Panc1 (cell line): Measurements from ENCODE around the gene PTPRE. TPM values are rescaled to one million over a fixed set of nuclear protein-coding genes. Genes with fewer than 3 reads are reported as not detected.

ENCODE experiments used
- ATAC-seq: fragments of 200-7000 bp; cut with Tn5 transposase; 2 replicates; pipeline ENCODE4 v1.9.1; 2020; ENCODE audit warnings: mild to moderate bottlenecking, moderate library complexity
- BruUV-seq: library from RNA; stranded (reverse); fragments of 400-500 nt; replicated peaks from 2 replicates; lab custom pipeline; 2021; lab: Mats Ljungman, UMichigan
- CTCF ChIA-PET: fragments of 300-600 bp; sonication (Branson Sonifier 250); formaldehyde crosslinking; loops from one replicate; lab custom pipeline; 2022; ENCODE audit warnings: antibody characterized with exemption; lab: Charles Lee
- POLR2A ChIA-PET: fragments of 300-600 bp; sonication (Branson Sonifier 250); formaldehyde crosslinking; loops from one replicate; lab custom pipeline; 2022; ENCODE audit warnings: antibody characterized with exemption; lab: Charles Lee
- DNase-seq: peaks from one replicate; pipeline ENCODE4 v3.0.0-alpha.2; 2010; ENCODE audit warnings: low read depth, low spot score
- H3K27ac ChIP-seq: 2 replicates; pipeline ENCODE4 v1.5.1; 2011; ENCODE audit warnings: mild to moderate bottlenecking, low read length, inconsistent platforms
- H3K27me3 ChIP-seq: fragments of 200-500 bp; sonication (Bioruptor generic); 2 replicates; pipeline ENCODE4 v1.6.0; 2014; ENCODE audit warnings: low read length, inconsistent platforms; ENCODE audit not compliant: control insufficient read depth, insufficient read depth
- H3K36me3 ChIP-seq: fragments of 200-500 bp; sonication (Bioruptor generic); 2 replicates; pipeline ENCODE4 v1.5.1; 2014; ENCODE audit warnings: inconsistent platforms, mild to moderate bottlenecking, low read length, moderate library complexity; ENCODE audit not compliant: control insufficient read depth, insufficient read depth
- H3K4me1 ChIP-seq: 2 replicates; pipeline ENCODE4 v1.5.1; 2011; ENCODE audit warnings: inconsistent platforms, mild to moderate bottlenecking, low read length, moderate library complexity; ENCODE audit not compliant: control insufficient read depth, insufficient read depth
- H3K4me3 ChIP-seq, 2 experiments: 2 replicates each; pipeline ENCODE4 v1.5.1; 2011 to 2012; ENCODE audit warnings: low read depth in 2 of 2, low read length in 2 of 2, mild to moderate bottlenecking in 2 of 2, inconsistent platforms in 1 of 2, moderate library complexity in 1 of 2
- H3K9me3 ChIP-seq: fragments of 200-500 bp; sonication (Bioruptor generic); 2 replicates; pipeline ENCODE4 v1.5.1; 2014; ENCODE audit warnings: low read depth, mild to moderate bottlenecking, inconsistent platforms, low read length, moderate library complexity; ENCODE audit not compliant: control insufficient read depth, insufficient read depth
- POLR2AphosphoS5 ChIP-seq: IDR thresholded peaks from 2 replicates; pipeline ENCODE4 v1.6.1; 2012; ENCODE audit warnings: mild to moderate bottlenecking, low read depth, low read length, moderate library complexity
- SIN3A ChIP-seq: IDR thresholded peaks from 2 replicates; pipeline ENCODE4 v1.6.1; 2012; ENCODE audit warnings: low read depth, mild to moderate bottlenecking, low read length, moderate library complexity, borderline replicate concordance; ENCODE audit not compliant: insufficient read depth
- TCF7L2 ChIP-seq: IDR thresholded peaks from 2 replicates; pipeline ENCODE4 v1.6.1; 2011; ENCODE audit warnings: mild to moderate bottlenecking, low read depth, low read length, inconsistent platforms
- in situ Hi-C: cut with HindIII; loops from 2 replicates; pipeline ENCODE4 v1.10.0; 2016; ENCODE audit warnings: low sequenced_read_pairs, low pct_unique_long_range_greater_than_20kb
- intact Hi-C: fragments of 100-400 bp; cut with micrococcal nuclease; formaldehyde crosslinking; loops from one replicate; pipeline ENCODE4 v1.10.0; 2022; ENCODE audit not compliant: unreplicated experiment
- total RNA-seq: library from RNA; stranded (reverse); gene quantifications from one replicate; pipeline ENCODE4 v1.2.1, GENCODE V29; 2021; ENCODE audit not compliant: unreplicated experiment
- TF ChIP-seq, protein P1 (sequence below), 2 experiments: IDR thresholded peaks; 2 replicates each; pipeline ENCODE4 v1.6.1; 2011 to 2012; ENCODE audit warnings: low read depth in 2 of 2, control low read depth in 1 of 2, low read length in 1 of 2, mild to moderate bottlenecking in 1 of 2, moderate library complexity in 1 of 2; ENCODE audit not compliant: insufficient read depth in 1 of 2
- TF ChIP-seq, protein P2 (sequence below): fragments of 450-650 bp; IDR thresholded peaks from 2 replicates; pipeline ENCODE4 v1.5.1; 2017; ENCODE audit warnings: mild to moderate bottlenecking

Gene PTPRE
- total RNA-seq, 1 experiment from 2014 or later = 0.44 TPM

DNA sequence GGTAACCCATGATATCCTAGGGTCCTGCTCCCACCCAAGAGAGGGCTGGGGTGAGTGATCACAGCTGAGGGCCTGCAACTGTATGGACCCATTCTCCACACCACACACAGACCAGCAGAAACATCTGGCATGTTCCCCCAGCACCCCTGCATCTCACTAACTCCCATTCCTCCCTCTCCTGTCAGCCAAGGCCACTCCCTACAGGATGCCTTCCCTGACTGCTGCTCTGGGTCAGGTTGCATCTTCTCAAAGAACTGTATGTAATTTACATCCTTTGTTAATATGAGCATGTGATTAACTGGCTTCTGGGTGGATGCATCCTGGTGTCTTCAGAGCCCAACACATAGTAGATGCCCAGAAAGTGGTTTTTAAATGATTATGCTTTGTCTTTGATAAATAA, 56.2 kb downstream of the PTPRE start:
- peak; percentile 47; the same call in 1 of the 2 replicates for ATAC-seq
- in situ Hi-C loops (no loop called here), intact Hi-C loops (no loop called here)
- TF ChIP-seq, protein P1, sequence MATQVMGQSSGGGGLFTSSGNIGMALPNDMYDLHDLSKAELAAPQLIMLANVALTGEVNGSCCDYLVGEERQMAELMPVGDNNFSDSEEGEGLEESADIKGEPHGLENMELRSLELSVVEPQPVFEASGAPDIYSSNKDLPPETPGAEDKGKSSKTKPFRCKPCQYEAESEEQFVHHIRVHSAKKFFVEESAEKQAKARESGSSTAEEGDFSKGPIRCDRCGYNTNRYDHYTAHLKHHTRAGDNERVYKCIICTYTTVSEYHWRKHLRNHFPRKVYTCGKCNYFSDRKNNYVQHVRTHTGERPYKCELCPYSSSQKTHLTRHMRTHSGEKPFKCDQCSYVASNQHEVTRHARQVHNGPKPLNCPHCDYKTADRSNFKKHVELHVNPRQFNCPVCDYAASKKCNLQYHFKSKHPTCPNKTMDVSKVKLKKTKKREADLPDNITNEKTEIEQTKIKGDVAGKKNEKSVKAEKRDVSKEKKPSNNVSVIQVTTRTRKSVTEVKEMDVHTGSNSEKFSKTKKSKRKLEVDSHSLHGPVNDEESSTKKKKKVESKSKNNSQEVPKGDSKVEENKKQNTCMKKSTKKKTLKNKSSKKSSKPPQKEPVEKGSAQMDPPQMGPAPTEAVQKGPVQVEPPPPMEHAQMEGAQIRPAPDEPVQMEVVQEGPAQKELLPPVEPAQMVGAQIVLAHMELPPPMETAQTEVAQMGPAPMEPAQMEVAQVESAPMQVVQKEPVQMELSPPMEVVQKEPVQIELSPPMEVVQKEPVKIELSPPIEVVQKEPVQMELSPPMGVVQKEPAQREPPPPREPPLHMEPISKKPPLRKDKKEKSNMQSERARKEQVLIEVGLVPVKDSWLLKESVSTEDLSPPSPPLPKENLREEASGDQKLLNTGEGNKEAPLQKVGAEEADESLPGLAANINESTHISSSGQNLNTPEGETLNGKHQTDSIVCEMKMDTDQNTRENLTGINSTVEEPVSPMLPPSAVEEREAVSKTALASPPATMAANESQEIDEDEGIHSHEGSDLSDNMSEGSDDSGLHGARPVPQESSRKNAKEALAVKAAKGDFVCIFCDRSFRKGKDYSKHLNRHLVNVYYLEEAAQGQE (IDR thresholded peaks at IDR 0.05; ENCODE audit: insufficient read depth in 1 of 2, low read depth in 2 of 2, low read length in 1 of 2) = no peak
- TF ChIP-seq, protein P2, sequence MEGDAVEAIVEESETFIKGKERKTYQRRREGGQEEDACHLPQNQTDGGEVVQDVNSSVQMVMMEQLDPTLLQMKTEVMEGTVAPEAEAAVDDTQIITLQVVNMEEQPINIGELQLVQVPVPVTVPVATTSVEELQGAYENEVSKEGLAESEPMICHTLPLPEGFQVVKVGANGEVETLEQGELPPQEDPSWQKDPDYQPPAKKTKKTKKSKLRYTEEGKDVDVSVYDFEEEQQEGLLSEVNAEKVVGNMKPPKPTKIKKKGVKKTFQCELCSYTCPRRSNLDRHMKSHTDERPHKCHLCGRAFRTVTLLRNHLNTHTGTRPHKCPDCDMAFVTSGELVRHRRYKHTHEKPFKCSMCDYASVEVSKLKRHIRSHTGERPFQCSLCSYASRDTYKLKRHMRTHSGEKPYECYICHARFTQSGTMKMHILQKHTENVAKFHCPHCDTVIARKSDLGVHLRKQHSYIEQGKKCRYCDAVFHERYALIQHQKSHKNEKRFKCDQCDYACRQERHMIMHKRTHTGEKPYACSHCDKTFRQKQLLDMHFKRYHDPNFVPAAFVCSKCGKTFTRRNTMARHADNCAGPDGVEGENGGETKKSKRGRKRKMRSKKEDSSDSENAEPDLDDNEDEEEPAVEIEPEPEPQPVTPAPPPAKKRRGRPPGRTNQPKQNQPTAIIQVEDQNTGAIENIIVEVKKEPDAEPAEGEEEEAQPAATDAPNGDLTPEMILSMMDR = no peak
- no peak for TF ChIP-seq TCF7L2
- TF ChIP-seq SIN3A = no peak
- no peak for TF ChIP-seq POLR2AphosphoS5
- Histone ChIP-seq H3K36me3 (no peaks in the 10 kb centered on the region), H3K4me1 (no peaks in the 10 kb centered on the region), H3K27me3 (peaks cover 6% of the 10 kb centered on the region; the same call in 1 of the 2 replicates), H3K9me3 (no peaks in the 10 kb centered on the region), H3K4me3 (no peak overlapping the region), H3K27ac (no peak overlapping the region)
- ChIA-PET POLR2A (no interaction called here), CTCF (no interaction called here)
- no peak for DNase-seq
- BruUV-seq = no TSS peak

DNA sequence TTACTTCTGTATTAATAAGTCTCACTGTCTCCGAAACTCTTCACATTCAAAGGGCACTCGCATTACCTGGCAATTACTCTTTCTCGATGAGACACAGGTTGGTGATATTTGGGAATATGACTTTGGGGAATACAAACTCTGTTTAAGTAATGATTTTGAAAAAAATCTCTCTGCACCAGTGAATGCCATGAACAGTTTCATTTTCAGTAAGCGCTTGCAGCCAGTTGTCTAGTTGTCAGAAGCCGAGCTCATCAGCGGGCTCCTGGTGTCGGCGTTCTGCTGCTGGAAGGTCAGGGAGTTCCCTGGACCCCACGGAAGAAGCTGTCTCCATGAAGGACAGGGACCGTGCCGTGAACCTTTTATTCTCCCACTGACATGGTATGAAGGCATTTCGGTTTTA, 57.7 kb downstream of the PTPRE start:
- Histone ChIP-seq H3K27me3 (peaks cover 2% of the 10 kb centered on the region; the same call in 1 of the 2 replicates), H3K4me1 (no peaks in the 10 kb centered on the region), H3K27ac (no peak overlapping the region), H3K9me3 (no peaks in the 10 kb centered on the region), H3K36me3 (no peaks in the 10 kb centered on the region), H3K4me3 (no peak overlapping the region)
- BruUV-seq = no TSS peak
- POLR2A ChIA-PET = interaction anchor here (0.5 to 0.6 kb wide), 2 partner anchors 15 to 43 kb away, joined by 3 to 4 read pairs; no protein-coding TSS in a partner anchor
- in situ Hi-C loops (no loop called here), intact Hi-C loops (no loop called here)
- no peak for DNase-seq
- CTCF ChIA-PET = no interaction called here
- ATAC-seq = no peak
- TF ChIP-seq, protein P2 = no peak
- no peak for TF ChIP-seq SIN3A
- no peak for TF ChIP-seq TCF7L2
- TF ChIP-seq POLR2AphosphoS5 = no peak
- TF ChIP-seq, protein P1 (IDR thresholded peaks at IDR 0.05; ENCODE audit: insufficient read depth in 1 of 2, low read depth in 2 of 2, low read length in 1 of 2) = no peak
